ENCODE results near the gene UBE3C.

DNA sequence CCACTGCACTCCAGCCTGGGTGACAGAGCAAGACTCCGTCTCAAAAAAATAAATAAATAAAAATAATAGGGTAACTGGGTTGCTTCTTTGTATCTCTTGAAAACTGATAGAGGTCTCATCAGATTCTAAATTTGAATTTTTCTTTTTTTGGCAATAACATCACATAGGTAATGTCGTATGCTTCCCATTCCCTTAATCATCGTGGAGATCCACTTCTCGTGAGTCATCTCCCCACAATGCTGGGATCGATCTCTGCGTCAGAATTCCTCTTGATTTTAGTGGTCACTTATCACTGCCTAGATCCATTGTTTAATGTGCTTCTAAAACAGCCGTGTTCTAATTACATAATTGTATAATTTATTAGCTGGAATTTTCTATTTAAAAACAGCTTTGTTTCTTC, 127.5 kb downstream of the UBE3C start:
- no peak for TF ChIP-seq CTCF (IDR thresholded peaks at IDR 0.05)
- TF ChIP-seq EP300 (IDR thresholded peaks at IDR 0.05; ENCODE audit: low read depth), result no peak
- no peak for TF ChIP-seq POLR2AphosphoS5 (IDR thresholded peaks at IDR 0.05)
- TF ChIP-seq POLR2A (IDR thresholded peaks at IDR 0.05), result no peak
